ENCODE data around the gene IL1RAPL1. TPM values are rescaled to one million over a fixed set of nuclear protein-coding genes. Genes with fewer than 3 reads are reported as not detected.

Gene IL1RAPL1
- total RNA-seq, 2 experiments from 2014 or later: not detected

GRCh38 chrX:29691044-29691443 lies 1103.8 kb downstream of the IL1RAPL1 start:
- DNase-seq: no peak
- no peaks in the 10 kb centered on the region for H3K36me3 Mint-ChIP-seq (ENCODE audit: low read depth)
- no peaks in the 10 kb centered on the region for H3K27me3 Mint-ChIP-seq
- CTCF ChIA-PET: no interaction called here
- H3K4me3 Mint-ChIP-seq: no peak overlapping the region
- no peaks in the 10 kb centered on the region for H3K4me1 Mint-ChIP-seq
- peaks cover 4% of the 10 kb centered on the region for H3K9me3 Mint-ChIP-seq
- H3K27ac Mint-ChIP-seq: no peak overlapping the region
- POLR2A ChIA-PET: no interaction called here

GRCh38 chrX:29693912-29694311 lies 1106.7 kb downstream of the IL1RAPL1 start:
- no peaks in the 10 kb centered on the region for H3K27me3 Mint-ChIP-seq
- CTCF ChIA-PET: no interaction called here
- no peaks in the 10 kb centered on the region for H3K4me1 Mint-ChIP-seq
- peaks cover 4% of the 10 kb centered on the region for H3K9me3 Mint-ChIP-seq
- no peak overlapping the region for H3K27ac Mint-ChIP-seq
- H3K4me3 Mint-ChIP-seq: no peak overlapping the region
- no peaks in the 10 kb centered on the region for H3K36me3 Mint-ChIP-seq (ENCODE audit: low read depth)
- POLR2A ChIA-PET: no interaction called here
- DNase-seq: no peak

GRCh38 chrX:29699239-29699638 lies 1112.0 kb downstream of the IL1RAPL1 start:
- CTCF ChIA-PET: no interaction called here
- Mint-ChIP-seq H3K36me3 (ENCODE audit: low read depth) (no peaks in the 10 kb centered on the region), H3K9me3 (no peaks in the 10 kb centered on the region), H3K27me3 (no peaks in the 10 kb centered on the region), H3K4me1 (no peaks in the 10 kb centered on the region), H3K4me3 (no peak overlapping the region), H3K27ac (no peak overlapping the region)
- no peak for DNase-seq
- POLR2A ChIA-PET: no interaction called here

- CTCF ChIA-PET: no interaction called here
- Mint-ChIP-seq H3K27ac (no peak overlapping the region), H3K4me3 (no peak overlapping the region)
Measured at GRCh38 chrX:29707088-29707487, 1119.8 kb downstream of the IL1RAPL1 start.

GRCh38 chrX:29721152-29721551 lies 1133.9 kb downstream of the IL1RAPL1 start:
- Mint-ChIP-seq H3K36me3 (ENCODE audit: low read depth) (no peaks in the 10 kb centered on the region), H3K27me3 (no peaks in the 10 kb centered on the region), H3K9me3 (peaks cover 2% of the 10 kb centered on the region), H3K4me1 (no peaks in the 10 kb centered on the region), H3K27ac (no peak overlapping the region), H3K4me3 (no peak overlapping the region)
- CTCF ChIA-PET: no interaction called here
- POLR2A ChIA-PET: no interaction called here
- no peak for DNase-seq

More at GRCh38 chrX:29707088-29707487, 1119.8 kb downstream of the IL1RAPL1 start:
- POLR2A ChIA-PET: no interaction called here
- H3K27me3 Mint-ChIP-seq: no peaks in the 10 kb centered on the region
- no peaks in the 10 kb centered on the region for H3K4me1 Mint-ChIP-seq
- no peaks in the 10 kb centered on the region for H3K9me3 Mint-ChIP-seq
- DNase-seq: no peak
- H3K36me3 Mint-ChIP-seq (ENCODE audit: low read depth): no peaks in the 10 kb centered on the region

GRCh38 chrX:29724316-29724715 lies 1137.1 kb downstream of the IL1RAPL1 start:
- Mint-ChIP-seq H3K27ac (no peak overlapping the region), H3K9me3 (no peaks in the 10 kb centered on the region), H3K36me3 (ENCODE audit: low read depth) (no peaks in the 10 kb centered on the region), H3K27me3 (no peaks in the 10 kb centered on the region), H3K4me3 (no peak overlapping the region), H3K4me1 (no peaks in the 10 kb centered on the region)
- no peak for DNase-seq
- ChIA-PET POLR2A (no interaction called here), CTCF (no interaction called here)

GRCh38 chrX:29726811-29727210 lies 1139.6 kb downstream of the IL1RAPL1 start:
- Mint-ChIP-seq H3K4me3 (no peak overlapping the region), H3K27ac (no peak overlapping the region), H3K36me3 (ENCODE audit: low read depth) (no peaks in the 10 kb centered on the region), H3K4me1 (no peaks in the 10 kb centered on the region), H3K27me3 (no peaks in the 10 kb centered on the region), H3K9me3 (no peaks in the 10 kb centered on the region)
- ChIA-PET POLR2A (no interaction called here), CTCF (no interaction called here)
- no peak for DNase-seq

GRCh38 chrX:29728639-29729038 lies 1141.4 kb downstream of the IL1RAPL1 start:
- H3K9me3 Mint-ChIP-seq: peaks cover 2% of the 10 kb centered on the region
- H3K4me3 Mint-ChIP-seq: no peak overlapping the region
- no peaks in the 10 kb centered on the region for H3K4me1 Mint-ChIP-seq
- H3K36me3 Mint-ChIP-seq (ENCODE audit: low read depth): no peaks in the 10 kb centered on the region
- POLR2A ChIA-PET: no interaction called here
- no peak overlapping the region for H3K27ac Mint-ChIP-seq
- CTCF ChIA-PET: no interaction called here
- DNase-seq: no peak
- no peaks in the 10 kb centered on the region for H3K27me3 Mint-ChIP-seq

- Mint-ChIP-seq H3K4me3 (no peak overlapping the region), H3K9me3 (no peaks in the 10 kb centered on the region), H3K27ac (no peak overlapping the region), H3K4me1 (no peaks in the 10 kb centered on the region), H3K27me3 (no peaks in the 10 kb centered on the region), H3K36me3 (ENCODE audit: low read depth) (no peaks in the 10 kb centered on the region)
- ChIA-PET CTCF (no interaction called here), POLR2A (no interaction called here)
- DNase-seq: no peak
Measured at GRCh38 chrX:29744966-29745365, 1157.7 kb downstream of the IL1RAPL1 start.

- ChIA-PET POLR2A (no interaction called here), CTCF (no interaction called here)
- Mint-ChIP-seq H3K9me3 (no peaks in the 10 kb centered on the region), H3K36me3 (ENCODE audit: low read depth) (no peaks in the 10 kb centered on the region), H3K4me1 (no peaks in the 10 kb centered on the region), H3K27me3 (no peaks in the 10 kb centered on the region), H3K4me3 (no peak overlapping the region), H3K27ac (no peak overlapping the region)
- no peak for DNase-seq
Measured at GRCh38 chrX:29746326-29746725, 1159.1 kb downstream of the IL1RAPL1 start.

- H3K9me3 Mint-ChIP-seq: no peaks in the 10 kb centered on the region
- no peaks in the 10 kb centered on the region for H3K27me3 Mint-ChIP-seq
- H3K4me3 Mint-ChIP-seq: no peak overlapping the region
- H3K27ac Mint-ChIP-seq: no peak overlapping the region
- ChIA-PET CTCF (no interaction called here), POLR2A (no interaction called here)
- H3K4me1 Mint-ChIP-seq: no peaks in the 10 kb centered on the region
- DNase-seq: no peak
- no peaks in the 10 kb centered on the region for H3K36me3 Mint-ChIP-seq (ENCODE audit: low read depth)
Measured at GRCh38 chrX:29762006-29762405, 1174.8 kb downstream of the IL1RAPL1 start.

GRCh38 chrX:29775890-29776289 lies 1188.6 kb downstream of the IL1RAPL1 start:
- H3K4me3 Mint-ChIP-seq: no peak overlapping the region

GRCh38 chrX:29787656-29788055 lies 1200.4 kb downstream of the IL1RAPL1 start:
- Mint-ChIP-seq H3K36me3 (ENCODE audit: low read depth) (no peaks in the 10 kb centered on the region), H3K4me1 (no peaks in the 10 kb centered on the region), H3K27me3 (no peaks in the 10 kb centered on the region), H3K4me3 (no peak overlapping the region), H3K27ac (no peak overlapping the region), H3K9me3 (no peaks in the 10 kb centered on the region)
- DNase-seq: no peak
- ChIA-PET CTCF (no interaction called here), POLR2A (no interaction called here)

More at GRCh38 chrX:29775890-29776289, 1188.6 kb downstream of the IL1RAPL1 start:
- no peak for DNase-seq
- H3K36me3 Mint-ChIP-seq (ENCODE audit: low read depth): no peaks in the 10 kb centered on the region
- no peaks in the 10 kb centered on the region for H3K4me1 Mint-ChIP-seq
- H3K9me3 Mint-ChIP-seq: no peaks in the 10 kb centered on the region
- no peaks in the 10 kb centered on the region for H3K27me3 Mint-ChIP-seq
- H3K27ac Mint-ChIP-seq: no peak overlapping the region
- ChIA-PET CTCF (no interaction called here), POLR2A (no interaction called here)

GRCh38 chrX:29788991-29789699 lies 1201.9 kb downstream of the IL1RAPL1 start:
- Mint-ChIP-seq H3K27me3 (no peaks in the 10 kb centered on the region), H3K4me3 (no peak overlapping the region), H3K4me1 (no peaks in the 10 kb centered on the region), H3K9me3 (no peaks in the 10 kb centered on the region), H3K36me3 (ENCODE audit: low read depth) (no peaks in the 10 kb centered on the region), H3K27ac (no peak overlapping the region)
- DNase-seq: no peak
- POLR2A ChIA-PET: no interaction called here
- CTCF ChIA-PET: no interaction called here
